Mesenchymal stem cell (in vitro differentiated cells and primary cell): ENCODE results near the gene TCN1.

Experiments
- DNase-seq: peaks from one replicate; pipeline ENCODE4 v3.0.0-alpha.2; 2013
- H2AFZ ChIP-seq: one replicate; pipeline ENCODE4 v1.6.1; 2013; ENCODE audit warnings: low read depth, mild to moderate bottlenecking, control low read depth, inconsistent platforms, low read length, moderate library complexity
- H2AK5ac ChIP-seq: 2 replicates; pipeline ENCODE4 v1.6.1; 2013; ENCODE audit warnings: low read length, moderate library complexity, mild to moderate bottlenecking, inconsistent platforms; ENCODE audit not compliant: severe bottlenecking
- H2BK120ac ChIP-seq: one replicate; pipeline ENCODE4 v1.6.1; 2013; ENCODE audit warnings: low read depth, mild to moderate bottlenecking, inconsistent platforms, low read length, moderate library complexity
- H2BK12ac ChIP-seq, 2 experiments: one replicate each; pipeline ENCODE4 v1.6.1; 2013; ENCODE audit warnings: inconsistent platforms in 2 of 2, low read length in 2 of 2, mild to moderate bottlenecking in 2 of 2, moderate library complexity in 2 of 2, control low read depth in 1 of 2
- H2BK15ac ChIP-seq: one replicate; pipeline ENCODE4 v1.6.1; 2013; ENCODE audit warnings: mild to moderate bottlenecking, low read depth, inconsistent platforms; ENCODE audit not compliant: poor library complexity, severe bottlenecking
- H2BK5ac ChIP-seq: 2 replicates; pipeline ENCODE4 v1.6.1; 2013; ENCODE audit warnings: low read depth, mild to moderate bottlenecking, low read length, control low read depth, inconsistent platforms; ENCODE audit not compliant: poor library complexity, severe bottlenecking
- H3K14ac ChIP-seq, 2 experiments: one replicate each; pipeline ENCODE4 v1.6.1; 2013; ENCODE audit warnings: inconsistent platforms in 2 of 2, low read length in 2 of 2, control low read depth in 1 of 2, mild to moderate bottlenecking in 1 of 2, moderate library complexity in 1 of 2
- H3K18ac ChIP-seq, 2 experiments: one replicate each; pipeline ENCODE4 v1.6.1; 2013; ENCODE audit warnings: inconsistent platforms in 2 of 2, low read length in 2 of 2, control low read depth in 1 of 2, low read depth in 1 of 2, mild to moderate bottlenecking in 1 of 2
- H3K23ac ChIP-seq, 2 experiments: one replicate each; pipeline ENCODE4 v1.6.1; 2013; ENCODE audit warnings: inconsistent platforms in 2 of 2, low read length in 2 of 2, mild to moderate bottlenecking in 2 of 2, moderate library complexity in 2 of 2, control low read depth in 1 of 2
- H3K27ac ChIP-seq: 2 replicates; pipeline ENCODE4 v1.5.1; 2013; ENCODE audit warnings: mild to moderate bottlenecking, moderate library complexity, low read length, control low read depth, inconsistent platforms; ENCODE audit not compliant: poor library complexity, severe bottlenecking
- H3K27me3 ChIP-seq, 2 experiments: 2 replicates each; pipeline versions ENCODE4 v1.6.1 to v1.7.0; 2013; ENCODE audit warnings: low read length in 2 of 2, mild to moderate bottlenecking in 2 of 2, moderate library complexity in 2 of 2, control low read depth in 1 of 2, inconsistent platforms in 1 of 2; ENCODE audit not compliant: control insufficient read depth in 1 of 2, insufficient read depth in 1 of 2
- H3K36me3 ChIP-seq, 2 experiments: 2 replicates each; pipeline versions ENCODE4 v1.6.1 to v1.7.0; 2013; ENCODE audit warnings: low read length in 2 of 2, control low read depth in 1 of 2, inconsistent platforms in 1 of 2, low read depth in 1 of 2, mild to moderate bottlenecking in 1 of 2; ENCODE audit not compliant: insufficient read depth in 2 of 2, control insufficient read depth in 1 of 2
- H3K4ac ChIP-seq, 2 experiments: one replicate each; pipeline ENCODE4 v1.6.1; 2013; ENCODE audit warnings: inconsistent platforms in 2 of 2, low read length in 2 of 2, mild to moderate bottlenecking in 2 of 2, moderate library complexity in 2 of 2, control low read depth in 1 of 2, low read depth in 1 of 2
- H3K4me1 ChIP-seq: 2 replicates; pipeline ENCODE4 v1.6.1; 2013; ENCODE audit warnings: low read depth, low read length, control low read depth; ENCODE audit not compliant: control insufficient read depth, insufficient read depth
- H3K4me2 ChIP-seq: 2 replicates; pipeline ENCODE4 v1.6.1; 2013; ENCODE audit warnings: low read length, mild to moderate bottlenecking, inconsistent platforms; ENCODE audit not compliant: poor library complexity, severe bottlenecking
- H3K4me3 ChIP-seq, 2 experiments: 2 replicates each; pipeline versions ENCODE4 v1.5.1 to v1.7.0; 2013; ENCODE audit warnings: low read length in 2 of 2, mild to moderate bottlenecking in 2 of 2, control low read depth in 1 of 2, low read depth in 1 of 2; ENCODE audit not compliant: insufficient read depth in 1 of 2
- H3K79me1 ChIP-seq: replicated peaks from 2 replicates; pipeline ENCODE4 v1.6.1; 2013; ENCODE audit warnings: mild to moderate bottlenecking, control low read depth, low read length, inconsistent platforms; ENCODE audit not compliant: poor library complexity, severe bottlenecking
- H3K9ac ChIP-seq: 2 replicates; pipeline ENCODE4 v1.7.0; 2013; ENCODE audit warnings: mild to moderate bottlenecking, low read length, moderate library complexity
- H3K9me3 ChIP-seq: 2 replicates; pipeline ENCODE4 v1.7.0; 2013; ENCODE audit warnings: mild to moderate bottlenecking, low read length; ENCODE audit not compliant: control insufficient read depth
- H4K8ac ChIP-seq: one replicate; pipeline ENCODE4 v1.6.1; 2013; ENCODE audit warnings: inconsistent platforms, mild to moderate bottlenecking, low read length, moderate library complexity
- H4K91ac ChIP-seq: one replicate; pipeline ENCODE4 v1.6.1; 2013; ENCODE audit warnings: mild to moderate bottlenecking, low read length, inconsistent platforms
- WGBS: methylation state at CpG from one replicate; pipeline ENCODE4 v1.1.7; 2013; ENCODE audit warnings: mixed read lengths; 5-methylcytosine and 5-hydroxymethylcytosine counted together

The TCN1 gene

DNA sequence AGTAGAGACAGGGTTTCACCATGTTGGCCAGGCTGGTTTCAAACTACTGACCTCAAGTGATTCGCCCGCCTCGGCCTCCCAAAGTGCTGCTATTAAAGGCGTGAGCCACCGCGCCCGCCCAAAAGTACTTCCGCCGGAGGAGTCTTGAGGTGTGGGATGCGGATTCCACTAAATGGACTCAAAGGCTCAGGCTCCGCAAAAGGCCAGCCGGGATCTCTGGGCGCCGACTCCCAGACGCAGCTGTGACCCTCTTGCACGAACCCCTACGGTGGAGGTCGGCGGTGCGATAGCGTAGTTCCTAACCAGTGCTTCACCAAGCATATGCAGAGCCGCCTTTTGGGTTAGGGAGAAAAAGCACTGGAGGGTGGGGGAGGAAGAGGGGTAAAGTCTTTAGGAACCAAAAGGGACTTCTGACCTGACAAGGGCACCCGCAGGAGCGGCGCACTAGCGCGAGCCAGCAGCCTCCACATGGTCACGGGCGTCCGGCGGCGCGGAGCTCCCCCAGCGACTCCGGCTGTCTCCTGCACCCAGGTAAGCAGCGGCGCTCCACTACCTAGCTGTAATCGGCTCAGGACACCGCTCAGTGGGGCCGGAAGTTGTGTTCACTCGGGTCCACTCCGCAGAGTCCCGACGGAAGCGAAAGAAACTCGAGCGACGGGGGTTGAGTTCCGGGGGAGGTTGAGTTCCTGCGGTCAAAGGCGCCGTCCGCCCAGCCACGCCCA, 55.9 kb downstream of the TCN1 start, which contains the start of gene MRPL16:
Gene MRPL16, minus strand, starts transcription at position 590 of the 722 bp plus-strand sequence. Its CDS starts 120 bp downstream, at position 470.
- under 1% methylated on average over 54 of the region's 54 CpGs for WGBS
- H3K36me3 ChIP-seq, result peaks cover 9 to 38% of the 10 kb centered on the region in 2 experiments
- peak within 1 kb of the TSS; percentile 45 for H3K27ac ChIP-seq
- H3K27me3 ChIP-seq, result no peaks in the 10 kb centered on the region
- H3K4ac ChIP-seq, result peak within 1 kb of the TSS; percentile 79 to 99
- H4K8ac ChIP-seq, result peak within 1 kb of the TSS; percentile 97
- no peak within 1 kb of the TSS for H2BK12ac ChIP-seq
- peak; percentile 86 for DNase-seq
- no peak within 1 kb of the TSS for H3K14ac ChIP-seq
- peak within 1 kb of the TSS; percentile 92 for H3K4me2 ChIP-seq
- H3K4me3 ChIP-seq, result peak within 1 kb of the TSS; percentile 82 to 97
- no peak within 1 kb of the TSS for H2BK15ac ChIP-seq
- peak within 1 kb of the TSS; percentile 58 for H2AK5ac ChIP-seq
- H3K23ac ChIP-seq, result peak within 1 kb of the TSS in 1 of 2 experiments; percentile 89
- H3K18ac ChIP-seq, result peak within 1 kb of the TSS; percentile 64 to 96
- H3K9me3 ChIP-seq, result no peaks in the 10 kb centered on the region
- H2AFZ ChIP-seq, result peak within 1 kb of the TSS; percentile 98
- H3K9ac ChIP-seq, result peak within 1 kb of the TSS; percentile 97
- peaks cover 15% of the 10 kb centered on the region for H3K79me1 ChIP-seq
- H2BK120ac ChIP-seq, result peak within 1 kb of the TSS; percentile 27
- peak within 1 kb of the TSS; percentile 80 for H4K91ac ChIP-seq
- H3K4me1 ChIP-seq, result no peaks in the 10 kb centered on the region
- no peak within 1 kb of the TSS for H2BK5ac ChIP-seq

DNA sequence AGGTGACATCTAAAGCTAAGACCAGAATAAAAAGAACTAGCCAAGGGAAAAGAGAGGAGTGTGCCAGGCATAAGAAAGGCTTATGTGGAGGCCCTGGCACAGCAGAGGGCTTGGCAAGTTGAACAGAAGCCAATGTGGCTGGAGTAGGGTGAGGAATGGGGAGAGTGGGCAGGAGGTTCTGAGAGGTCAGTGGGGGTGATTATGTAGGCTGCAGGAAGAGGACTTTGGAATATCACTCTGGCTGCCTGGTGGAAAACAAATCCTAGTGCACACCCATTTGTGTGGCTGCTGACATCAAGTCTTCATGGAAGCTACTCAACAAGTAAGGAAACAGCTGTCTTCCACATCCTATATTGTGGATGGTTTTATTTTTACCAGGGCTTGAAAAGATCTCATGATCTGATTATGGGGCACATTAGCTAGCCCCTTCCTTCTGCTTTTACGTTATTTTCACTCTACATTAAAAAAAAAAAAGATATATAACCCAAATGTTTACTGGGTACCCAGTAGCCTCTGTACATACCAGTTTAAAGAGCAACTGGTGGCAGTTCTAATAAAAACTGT, 59.2 kb downstream of the TCN1 start:
- WGBS, result no CpG with 5 or more reads among the region's 1 CpG
- H3K36me3 ChIP-seq, result peaks cover 22 to 63% of the 10 kb centered on the region in 2 experiments
- H4K91ac ChIP-seq, result no peak overlapping the region
- H2BK120ac ChIP-seq, result no peak overlapping the region
- H3K4me1 ChIP-seq, result peaks cover 1% of the 10 kb centered on the region
- H3K14ac ChIP-seq, result no peak overlapping the region
- H3K4ac ChIP-seq, result no peak overlapping the region
- no peak overlapping the region for H4K8ac ChIP-seq
- H2BK15ac ChIP-seq, result no peak overlapping the region
- no peak overlapping the region for H3K27ac ChIP-seq
- peaks cover 26% of the 10 kb centered on the region for H3K79me1 ChIP-seq
- no peak overlapping the region for H3K18ac ChIP-seq
- H3K9ac ChIP-seq, result no peak overlapping the region
- no peak overlapping the region for H3K23ac ChIP-seq
- no peaks in the 10 kb centered on the region for H3K9me3 ChIP-seq
- H3K4me2 ChIP-seq, result no peak overlapping the region
- no peak overlapping the region for H2BK5ac ChIP-seq
- no peak overlapping the region for H3K4me3 ChIP-seq
- no peak overlapping the region for H2AFZ ChIP-seq
- no peak for DNase-seq
- no peak overlapping the region for H2BK12ac ChIP-seq
- H2AK5ac ChIP-seq, result no peak overlapping the region
- H3K27me3 ChIP-seq, result no peaks in the 10 kb centered on the region

- Histone ChIP-seq H3K23ac (no peak overlapping the region), H3K4me3 (no peak overlapping the region), H3K79me1 (peaks cover 23% of the 10 kb centered on the region), H4K8ac (no peak overlapping the region), H3K27ac (no peak overlapping the region), H3K9me3 (no peaks in the 10 kb centered on the region), H2BK5ac (no peak overlapping the region), H2AK5ac (no peak overlapping the region), H3K4me2 (no peak overlapping the region), H3K36me3 (peaks cover 28 to 89% of the 10 kb centered on the region in 2 experiments), H3K18ac (no peak overlapping the region), H2BK12ac (no peak overlapping the region), H3K4ac (no peak overlapping the region), H3K4me1 (peaks cover 1% of the 10 kb centered on the region), H3K14ac (no peak overlapping the region), H4K91ac (no peak overlapping the region), H2AFZ (no peak overlapping the region), H2BK15ac (no peak overlapping the region), H2BK120ac (no peak overlapping the region), H3K9ac (no peak overlapping the region), H3K27me3 (no peaks in the 10 kb centered on the region)
- DNase-seq, result no peak
- WGBS, result 100% methylated on average over 2 of the region's 2 CpGs
Observed at GRCh38 chr11:59804061-59804460, 62.2 kb downstream of the TCN1 start.
